GM10847 (cell line): ENCODE data around the gene UBE2J2.

Experiments used
- POLR2A ChIP-seq: IDR thresholded peaks from 2 replicates; pipeline ENCODE4 v1.6.1; 2011; ENCODE audit not compliant: insufficient read length; ENCODE audit errors: extremely low read depth

The UBE2J2 gene

GRCh38 chr1:1237874-1238701, 35.6 kb downstream of the UBE2J2 start:
- no peak for TF ChIP-seq POLR2A

- no peak for TF ChIP-seq POLR2A
Observed at GRCh38 chr1:1236945-1237873, 36.4 kb downstream of the UBE2J2 start.

GRCh38 chr1:1236176-1236763, 37.4 kb downstream of the UBE2J2 start:
- no peak for TF ChIP-seq POLR2A

GRCh38 chr1:1235016-1235744, 38.5 kb downstream of the UBE2J2 start:
- no peak for TF ChIP-seq POLR2A

GRCh38 chr1:1234180-1234808, 39.4 kb downstream of the UBE2J2 start:
- TF ChIP-seq POLR2A = no peak

GRCh38 chr1:1233567-1233892, 40.1 kb downstream of the UBE2J2 start:
- TF ChIP-seq POLR2A = no peak

GRCh38 chr1:1232796-1233566, 40.7 kb downstream of the UBE2J2 start:
- no peak for TF ChIP-seq POLR2A

GRCh38 chr1:1232208-1232795, 41.4 kb downstream of the UBE2J2 start, which contains the start of gene B3GALT6:
Gene B3GALT6 (plus strand): TSS chr1:1232237. CDS start chr1:1232279, 42 bp downstream.
- TF ChIP-seq POLR2A = peak; percentile 36

- TF ChIP-seq POLR2A = peak; percentile 94
Observed at GRCh38 chr1:1231400-1232207, 42.0 kb downstream of the UBE2J2 start, which contains the start of gene SDF4. Gene SDF4 (minus strand): TSS chr1:1232001. CDS start chr1:1228772, 3,229 bp downstream.

- TF ChIP-seq POLR2A = no peak
Observed at GRCh38 chr1:1230656-1231399, 42.8 kb downstream of the UBE2J2 start.

- TF ChIP-seq POLR2A = no peak
Observed at GRCh38 chr1:1229770-1230169, 43.9 kb downstream of the UBE2J2 start.

- TF ChIP-seq POLR2A = no peak
Observed at GRCh38 chr1:1228596-1229321, 44.9 kb downstream of the UBE2J2 start.
